Gastroesophageal sphincter (tissue), 3 donors: Measurements from ENCODE around the gene ZBTB5.

Experiments
- CTCF ChIP-seq, 4 experiments: fragments of 200-600 bp in 2 of 4; fragments of 450-650 bp in 2 of 4; sonication (generic) in 1 of 4; IDR thresholded peaks; one replicate each; pipeline ENCODE4 v1.5.1; 2017 to 2019; ENCODE audit warnings: antibody characterized with exemption in 4 of 4, mild to moderate bottlenecking in 2 of 4, moderate library complexity in 2 of 4
- EP300 ChIP-seq: sonication (generic); formaldehyde crosslinking; IDR thresholded peaks from one replicate; pipeline ENCODE4 v1.6.1; 2017; ENCODE audit warnings: antibody characterized with exemption, mild to moderate bottlenecking
- POLR2A ChIP-seq, 2 donors: fragments of 450-650 bp; IDR thresholded peaks; one replicate each; pipeline ENCODE4 v1.6.1; 2017; ENCODE audit warnings: antibody characterized with exemption in 2 of 2, mild to moderate bottlenecking in 2 of 2, moderate library complexity in 1 of 2
- POLR2AphosphoS5 ChIP-seq: sonication (generic); formaldehyde crosslinking; IDR thresholded peaks from one replicate; pipeline ENCODE4 v1.6.1; 2017; ENCODE audit warnings: antibody characterized with exemption

DNA sequence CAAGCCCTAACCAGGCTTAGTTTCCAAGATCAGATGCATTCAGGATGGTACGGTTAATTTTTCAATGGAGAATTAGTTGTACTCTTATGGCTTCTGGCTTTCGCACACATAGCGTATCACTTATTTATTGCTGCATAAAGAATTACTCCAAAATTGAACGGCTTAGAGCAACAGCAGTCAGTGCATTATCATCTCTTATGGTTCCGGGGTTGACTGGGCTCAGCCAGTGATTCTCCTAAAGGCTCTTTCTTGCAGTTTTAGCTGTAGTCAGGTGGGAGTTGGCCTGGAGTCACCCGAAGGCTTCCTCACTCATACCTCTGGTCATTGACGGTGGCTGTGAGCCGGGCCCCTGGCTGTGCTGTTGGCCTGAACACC is 43.3 kb downstream of the ZBTB5 start:
- TF ChIP-seq CTCF (IDR thresholded peaks at IDR 0.05) (no peak), POLR2A (IDR thresholded peaks at IDR 0.05) (no peak), POLR2AphosphoS5 (no peak), EP300 (no peak)
